PFSK-1 (cell line): ENCODE data around the gene YDJC.

Source experiments
- POLR2AphosphoS5 ChIP-seq: IDR thresholded peaks from 2 replicates; pipeline ENCODE4 v1.6.1; 2012; ENCODE audit warnings: low read depth, mild to moderate bottlenecking, control low read depth, low read length, moderate library complexity
- TF ChIP-seq, protein P1 (sequence below), 2 experiments: IDR thresholded peaks; 2 replicates each; pipeline versions ENCODE4 v1.6.1 to v1.8.0; 2011 to 2012; ENCODE audit warnings: low read depth in 2 of 2, low read length in 2 of 2, control low read depth in 1 of 2, inconsistent platforms in 1 of 2, mild to moderate bottlenecking in 1 of 2, moderate library complexity in 1 of 2; ENCODE audit not compliant: insufficient read depth in 1 of 2

DNA sequence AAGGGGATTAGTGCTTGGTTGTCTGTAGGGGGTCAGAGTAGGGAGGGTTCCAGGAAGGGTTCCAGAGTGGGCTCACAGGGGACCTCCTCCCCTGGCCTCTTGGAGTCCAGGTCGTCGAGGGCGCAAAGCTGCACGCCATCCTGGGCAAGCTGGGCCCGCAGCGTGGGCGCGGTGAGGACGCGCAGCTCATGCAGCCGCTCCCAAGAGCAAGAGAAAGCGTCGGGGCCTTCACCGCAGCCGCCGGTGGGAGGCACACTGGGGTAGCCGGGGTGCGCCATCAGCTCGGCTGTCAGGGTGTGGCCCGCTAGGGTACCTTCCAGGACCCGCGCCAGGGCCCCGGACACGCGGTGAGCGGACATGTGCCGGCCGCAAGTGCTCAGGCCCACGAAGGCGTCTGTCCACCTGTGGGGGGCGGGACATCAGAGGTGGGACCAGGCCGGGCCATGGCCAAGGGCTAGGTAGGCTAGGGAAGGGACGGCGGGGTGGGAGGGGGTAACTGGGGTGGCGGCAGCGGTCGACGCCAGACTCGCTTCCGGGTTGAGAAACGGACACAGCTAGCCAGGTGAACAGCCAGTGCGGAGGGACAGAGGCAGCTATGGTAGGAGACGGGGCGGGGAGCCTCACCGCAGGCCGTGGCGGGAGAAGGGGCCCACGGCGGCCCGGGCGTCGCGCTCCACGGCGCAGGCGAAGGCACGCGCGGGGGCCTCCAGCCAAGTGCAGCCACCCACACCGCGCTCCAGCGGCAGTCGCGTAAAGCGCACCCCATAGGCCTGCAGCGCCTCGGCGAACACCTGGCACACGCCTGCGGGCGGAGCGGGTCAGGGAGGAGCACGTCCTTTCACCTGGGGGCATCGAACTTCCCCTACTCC is 1.2 kb downstream of the YDJC start:
- TF ChIP-seq, protein P1, sequence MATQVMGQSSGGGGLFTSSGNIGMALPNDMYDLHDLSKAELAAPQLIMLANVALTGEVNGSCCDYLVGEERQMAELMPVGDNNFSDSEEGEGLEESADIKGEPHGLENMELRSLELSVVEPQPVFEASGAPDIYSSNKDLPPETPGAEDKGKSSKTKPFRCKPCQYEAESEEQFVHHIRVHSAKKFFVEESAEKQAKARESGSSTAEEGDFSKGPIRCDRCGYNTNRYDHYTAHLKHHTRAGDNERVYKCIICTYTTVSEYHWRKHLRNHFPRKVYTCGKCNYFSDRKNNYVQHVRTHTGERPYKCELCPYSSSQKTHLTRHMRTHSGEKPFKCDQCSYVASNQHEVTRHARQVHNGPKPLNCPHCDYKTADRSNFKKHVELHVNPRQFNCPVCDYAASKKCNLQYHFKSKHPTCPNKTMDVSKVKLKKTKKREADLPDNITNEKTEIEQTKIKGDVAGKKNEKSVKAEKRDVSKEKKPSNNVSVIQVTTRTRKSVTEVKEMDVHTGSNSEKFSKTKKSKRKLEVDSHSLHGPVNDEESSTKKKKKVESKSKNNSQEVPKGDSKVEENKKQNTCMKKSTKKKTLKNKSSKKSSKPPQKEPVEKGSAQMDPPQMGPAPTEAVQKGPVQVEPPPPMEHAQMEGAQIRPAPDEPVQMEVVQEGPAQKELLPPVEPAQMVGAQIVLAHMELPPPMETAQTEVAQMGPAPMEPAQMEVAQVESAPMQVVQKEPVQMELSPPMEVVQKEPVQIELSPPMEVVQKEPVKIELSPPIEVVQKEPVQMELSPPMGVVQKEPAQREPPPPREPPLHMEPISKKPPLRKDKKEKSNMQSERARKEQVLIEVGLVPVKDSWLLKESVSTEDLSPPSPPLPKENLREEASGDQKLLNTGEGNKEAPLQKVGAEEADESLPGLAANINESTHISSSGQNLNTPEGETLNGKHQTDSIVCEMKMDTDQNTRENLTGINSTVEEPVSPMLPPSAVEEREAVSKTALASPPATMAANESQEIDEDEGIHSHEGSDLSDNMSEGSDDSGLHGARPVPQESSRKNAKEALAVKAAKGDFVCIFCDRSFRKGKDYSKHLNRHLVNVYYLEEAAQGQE (IDR thresholded peaks at IDR 0.05; ENCODE audit: insufficient read depth in 1 of 2, low read depth in 2 of 2, low read length in 2 of 2): no peak
- TF ChIP-seq POLR2AphosphoS5: no peak
